Heart left ventricle (tissue), 13 donors: ENCODE data around the gene ZNF554.

Experiments
- CTCF ChIP-seq, 12 donors: fragments of 200-600 bp; sonication (generic) in 4 of 12; IDR thresholded peaks; one replicate each; pipeline versions ENCODE4 v1.5.0 to v1.8.0; 2018 to 2022; ENCODE audit warnings: antibody characterized with exemption in 12 of 12, mild to moderate bottlenecking in 5 of 12
- POLR2A ChIP-seq, 2 donors: fragments of 450-650 bp; IDR thresholded peaks; one replicate each; pipeline ENCODE4 v1.6.1; 2017; ENCODE audit warnings: antibody characterized with exemption in 2 of 2, mild to moderate bottlenecking in 2 of 2, moderate library complexity in 2 of 2
- donor health status: ischemic (EF 13 %, LVEDD 7.1; RV severe dilation, severe dysfunction).
- donor health status: DM: no; HTN: yes; CAD: no.
- donor health status: DM: no; HTN: no; CAD: no.
- donor health status: ischemic (EF 25% LVEDD 6.9; RV normal size, moderate dysfunction).
- donor health status: ischemic (EF 25% LVEDD 5.7; RV mildly dilated, moderate dysfunction).
- donor health status: ischemic (EF 35%, LVEDD 5.7; RV mildly dilated, moderate dysfunction).
- donor health status: nonischemic (EF 11% LVEDD 7.7; RV severe dilation, severe dysfunction).
- donor health status: DM: yes; HTN: yes; CAD: no.
- donor health status: PGD.
- donor health status: ischemic (EF 29% LVEDD 5.4; RV normal size, mild dysfunction).
- donor health status: nonischemic (EF 23%, LVEDD 6.1; RV moderate dilation, normal function).

GRCh38 chr19:2775556-2776430, 43.9 kb upstream of the ZNF554 start:
- TF ChIP-seq POLR2A (IDR thresholded peaks at IDR 0.05) (no peak), CTCF (IDR thresholded peaks at IDR 0.05) (no peak)
